GM10248 (cell line): ENCODE results near the gene WFS1.

Source experiments
- CTCF ChIA-PET: fragments of 300-600 bp; sonication (Branson Sonifier 250); formaldehyde crosslinking; extraction: SDS; loops from one replicate; lab custom pipeline; 2021; ENCODE audit warnings: antibody characterized with exemption; lab: Yijun Ruan, JAX
- POLR2A ChIA-PET: fragments of 350-650 bp; sonication (Branson Sonifier 250); formaldehyde crosslinking; extraction: SDS; loops from one replicate; lab custom pipeline; 2020; ENCODE audit warnings: antibody characterized with exemption; lab: Yijun Ruan, JAX
- DNase-seq: peaks from one replicate; pipeline ENCODE4 v3.0.0; 2012; ENCODE audit errors: extremely low spot score
- CTCF ChIP-seq: IDR thresholded peaks from 2 replicates; pipeline ENCODE4 v1.5.1; 2012; ENCODE audit warnings: mild to moderate bottlenecking, low read depth; ENCODE audit errors: extremely low read depth, missing control alignments, control extremely low read depth

The WFS1 gene

GRCh38 chr4:6250235-6250983 is 19.2 kb upstream of the WFS1 start:
- peak; percentile 76 for DNase-seq
- POLR2A ChIA-PET, result no interaction called here
- CTCF ChIA-PET, result interaction anchor here (0.6 to 18.6 kb wide), 72 partner anchors 10 to 509 kb away, joined by 3 to 514 read pairs (median 4); partner anchors contain the start of genes JAKMIP1, MAN2B2 and WFS1
- TF ChIP-seq CTCF, result peak; percentile 73

DNA sequence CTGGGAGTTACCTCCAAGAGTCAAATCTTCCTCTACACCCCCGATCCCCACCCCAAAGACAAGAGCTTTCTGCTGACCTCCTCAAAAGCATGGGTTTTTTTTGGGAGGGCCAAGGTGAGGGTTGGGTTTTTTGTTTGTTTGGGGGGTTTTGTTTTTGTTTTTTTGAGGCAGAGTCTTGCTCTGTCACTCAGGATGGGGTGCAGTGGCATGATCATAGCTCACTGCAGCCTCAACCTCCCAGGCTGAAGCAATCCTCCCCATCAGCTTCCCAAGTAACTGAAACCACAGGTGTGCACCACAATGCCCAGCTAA is 18.7 kb upstream of the WFS1 start:
- POLR2A ChIA-PET, result no interaction called here
- CTCF ChIA-PET, result interaction anchor here (0.6 to 18.6 kb wide), 61 partner anchors 11 to 509 kb away, joined by 3 to 514 read pairs (median 4); partner anchors contain the start of genes JAKMIP1, MAN2B2 and WFS1
- no peak for TF ChIP-seq CTCF
- DNase-seq, result no peak

DNA sequence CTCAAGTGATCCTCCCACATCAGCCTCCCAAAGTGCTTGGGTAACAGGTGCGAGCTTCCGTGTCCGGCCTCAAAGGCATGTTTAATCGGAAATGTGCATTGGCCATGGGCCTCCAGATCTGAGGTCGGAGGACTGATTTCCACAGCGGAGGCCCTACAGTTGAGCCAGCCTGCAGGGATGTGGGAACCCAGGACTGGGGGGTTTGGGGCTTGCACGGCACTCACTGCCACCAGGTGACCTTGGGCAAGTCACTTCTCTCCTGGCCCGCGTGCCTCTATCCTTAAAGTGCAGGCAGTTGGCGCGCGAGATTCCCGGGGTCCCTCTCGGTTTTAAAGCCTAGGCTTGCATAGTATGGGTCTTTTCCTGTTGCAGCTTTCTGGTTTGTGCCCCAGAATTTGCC is 18.3 kb upstream of the WFS1 start:
- DNase-seq, result no peak
- ChIA-PET POLR2A (no interaction called here), CTCF (interaction anchor here (0.6 to 18.6 kb wide), 61 partner anchors 10 to 508 kb away, joined by 3 to 514 read pairs (median 4); partner anchors contain the start of genes JAKMIP1, MAN2B2 and WFS1)
- no peak for TF ChIP-seq CTCF

DNA sequence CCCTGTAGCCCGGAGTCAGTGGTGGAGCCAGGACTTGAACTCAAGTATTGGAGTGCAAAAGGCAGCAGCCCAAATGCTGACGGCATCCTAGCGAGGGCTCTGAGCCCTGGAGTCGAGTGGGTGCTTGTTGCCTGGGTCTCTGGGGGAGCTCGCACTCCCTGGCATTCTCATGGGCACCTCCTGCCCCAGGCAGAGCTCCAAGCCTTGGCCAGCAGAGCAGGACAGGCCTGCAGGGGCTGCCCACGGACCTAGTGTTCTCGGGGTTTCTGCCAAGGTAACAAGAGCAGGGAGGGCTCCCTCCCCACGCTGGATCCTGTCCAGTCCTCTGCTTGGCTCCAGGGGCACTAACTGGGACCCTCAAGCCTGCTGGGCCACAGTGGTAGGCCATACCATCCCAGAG is 17.6 kb upstream of the WFS1 start:
- CTCF ChIA-PET, result interaction anchor here (1.3 to 18.6 kb wide), 16 partner anchors 9 to 294 kb away, joined by 3 to 514 read pairs (median 10); partner anchors contain the start of gene WFS1
- POLR2A ChIA-PET, result no interaction called here
- TF ChIP-seq CTCF, result no peak
- no peak for DNase-seq

DNA sequence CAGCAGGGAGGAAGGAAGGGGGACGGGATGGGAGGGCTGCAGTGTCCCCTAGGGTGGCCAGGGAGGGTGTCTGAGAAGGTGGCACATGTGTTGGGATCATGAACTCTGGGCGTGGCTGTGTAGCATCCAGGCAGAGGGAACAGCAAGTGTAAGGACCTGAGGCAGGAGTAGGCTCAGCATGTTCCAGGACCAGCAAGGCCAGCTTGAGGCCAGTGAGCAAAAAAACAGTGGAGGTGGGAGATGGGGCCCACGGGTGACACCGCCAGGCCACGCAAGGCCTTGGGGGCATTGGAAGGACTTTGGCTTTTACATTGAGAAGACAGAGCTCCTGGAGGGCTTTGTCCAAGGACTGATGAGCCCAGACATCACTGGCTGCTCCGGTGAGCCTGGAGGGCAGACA is 16.5 kb upstream of the WFS1 start:
- POLR2A ChIA-PET, result no interaction called here
- DNase-seq, result no peak
- CTCF ChIA-PET, result interaction anchor here (0.8 to 18.6 kb wide), 6 partner anchors 8 to 293 kb away, joined by 3 to 514 read pairs (median 19); partner anchors contain the start of gene WFS1
- TF ChIP-seq CTCF, result no peak

- POLR2A ChIA-PET, result no interaction called here
- no peak for TF ChIP-seq CTCF
- CTCF ChIA-PET, result interaction anchor here (0.9 to 18.6 kb wide), 7 partner anchors 10 to 292 kb away, joined by 3 to 514 read pairs (median 8); no protein-coding TSS in a partner anchor
- no peak for DNase-seq
Measured at GRCh38 chr4:6253961-6254360, 15.7 kb upstream of the WFS1 start.
